GM12878 (cell line): Measurements from ENCODE around the gene HOATZ. TPM values are rescaled to one million over a fixed set of nuclear protein-coding genes. Genes with fewer than 3 reads are reported as not detected.
A peak's percentile ranks its signal among the peaks of the same experiment; 100 is the strongest.

ENCODE experiments used
- ATAC-seq: fragments of 200-7000 bp; cut with Tn5 transposase; 3 replicates; pipeline ENCODE4 v1.9.1; 2020; ENCODE audit warnings: mild to moderate bottlenecking, moderate library complexity
- Bru-seq: library from RNA; stranded (reverse); fragments of 400-500 nt; gene quantifications from one replicate; lab custom pipeline; 2021; lab: Mats Ljungman, UMichigan
- BruChase-seq, 2 experiments: library from RNA; stranded (reverse); fragments of 400-500 nt; gene quantifications; one replicate each; lab custom pipeline; 2021; lab: Mats Ljungman, UMichigan
- BruUV-seq: library from RNA; stranded (reverse); fragments of 400-500 nt; replicated peaks from 2 replicates; lab custom pipeline; 2021; lab: Mats Ljungman, UMichigan
- CTCF ChIA-PET: fragments of 300-600 bp; sonication (Branson Sonifier 250); formaldehyde crosslinking; extraction: SDS; loops from one replicate; lab custom pipeline; 2021; ENCODE audit warnings: inconsistent platforms; lab: Yijun Ruan, JAX
- POLR2A ChIA-PET: fragments of 350-600 bp; formaldehyde crosslinking; extraction: SDS; loops from one replicate; lab custom pipeline; 2021; ENCODE audit warnings: inconsistent platforms; lab: Charles Lee
- RAD21 ChIA-PET: fragments of 300-600 bp; sonication (Branson Sonifier 250); formaldehyde crosslinking; loops from one replicate; lab custom pipeline; 2023; ENCODE audit warnings: antibody characterized with exemption; ENCODE audit not compliant: unreplicated experiment; lab: Charles Lee
- SMC1A ChIA-PET: fragments of 300-600 bp; sonication (Branson Sonifier 250); formaldehyde crosslinking; loops from one replicate; lab custom pipeline; 2023; ENCODE audit not compliant: unreplicated experiment, uncharacterized antibody; lab: Charles Lee
- DNase-seq: peaks from one replicate; pipeline ENCODE4 v3.0.0-alpha.2; 2011; ENCODE audit warnings: low read depth, low spot score
- FAIRE-seq: peaks from 3 replicates; lab custom pipeline; 2011; peaks lifted over from hg19 to GRCh38; lab: Jason Lieb, UNC
- H2AFZ ChIP-seq: 2 replicates; pipeline ENCODE4 v1.6.0; 2011; ENCODE audit warnings: low read depth, low read length, control low read depth; ENCODE audit not compliant: control insufficient read depth
- H3K27ac ChIP-seq: 2 replicates; pipeline ENCODE4 v1.5.1; 2011; ENCODE audit warnings: control low read depth; ENCODE audit not compliant: control insufficient read depth, insufficient read depth
- H3K27me3 ChIP-seq, 2 experiments: replicated peaks in 1 of 2; 2 replicates each; pipeline versions ENCODE4 v1.6.0 to v1.6.1; 2011; ENCODE audit warnings: low read length in 1 of 2; ENCODE audit not compliant: control insufficient read depth in 2 of 2, insufficient read depth in 2 of 2
- H3K36me3 ChIP-seq, 2 experiments: 2 replicates each; pipeline ENCODE4 v1.5.1; 2011; ENCODE audit warnings: low read length in 1 of 2; ENCODE audit not compliant: control insufficient read depth in 2 of 2, insufficient read depth in 2 of 2
- H3K4me1 ChIP-seq: 2 replicates; pipeline ENCODE4 v1.6.1; 2011; ENCODE audit warnings: mild to moderate bottlenecking, low read length, moderate library complexity, mixed read lengths; ENCODE audit not compliant: control insufficient read depth, insufficient read depth
- H3K4me2 ChIP-seq: 2 replicates; pipeline ENCODE4 v1.6.0; 2011; ENCODE audit warnings: control low read depth; ENCODE audit not compliant: control insufficient read depth, insufficient read depth
- H3K4me3 ChIP-seq: fragments of 200-600 bp; sonication (generic); 2 replicates; pipeline ENCODE4 v1.5.1; 2016
- H3K79me2 ChIP-seq: 2 replicates; pipeline ENCODE4 v1.6.0; 2011; ENCODE audit warnings: low read length; ENCODE audit not compliant: control insufficient read depth, insufficient read depth
- H3K9ac ChIP-seq: 2 replicates; pipeline ENCODE4 v1.8.0; 2011; ENCODE audit warnings: low read length, control low read depth, mixed read lengths; ENCODE audit not compliant: control insufficient read depth, insufficient read depth
- H3K9me3 ChIP-seq: replicated peaks from 3 replicates; pipeline ENCODE4 v1.5.1; 2011; ENCODE audit warnings: mild to moderate bottlenecking, low read length; ENCODE audit not compliant: control insufficient read depth, insufficient read depth
- H4K20me1 ChIP-seq: 2 replicates; pipeline ENCODE4 v1.6.0; 2011; ENCODE audit not compliant: control insufficient read depth, insufficient read depth
- ATF7 ChIP-seq: fragments of 450-650 bp; IDR thresholded peaks from 2 replicates; pipeline ENCODE4 v1.6.1; 2016; ENCODE audit warnings: low read depth, mild to moderate bottlenecking
- BACH1 ChIP-seq: fragments of 450-650 bp; IDR thresholded peaks from 2 replicates; pipeline ENCODE4 v1.6.1; 2017; ENCODE audit warnings: mild to moderate bottlenecking, borderline replicate concordance
- CBFB ChIP-seq: IDR thresholded peaks from 2 replicates; pipeline ENCODE4 v1.6.1; 2016; ENCODE audit warnings: antibody characterized with exemption, low read depth
- CHD2 ChIP-seq: IDR thresholded peaks from 2 replicates; pipeline ENCODE4 v1.6.1; 2011; ENCODE audit warnings: low read depth, low read length, improper control_type of control experiment, borderline replicate concordance
- E2F8 ChIP-seq: fragments of 450-650 bp; IDR thresholded peaks from 2 replicates; pipeline ENCODE4 v1.6.1; 2018; ENCODE audit warnings: mild to moderate bottlenecking, low read depth, moderate library complexity; ENCODE audit not compliant: partially characterized antibody
- HDAC6 ChIP-seq: fragments of 200-600 bp; sonication (generic); IDR thresholded peaks from one replicate; pipeline ENCODE4 v1.8.0; 2017; ENCODE audit warnings: antibody characterized with exemption; ENCODE audit not compliant: unreplicated experiment
- HDGF ChIP-seq: fragments of 450-650 bp; IDR thresholded peaks from 2 replicates; pipeline ENCODE4 v1.6.1; 2016; ENCODE audit warnings: antibody characterized with exemption
- IRF5 ChIP-seq: fragments of 450-650 bp; IDR thresholded peaks from 2 replicates; pipeline ENCODE4 v1.6.1; 2017; ENCODE audit warnings: borderline replicate concordance
- MTA3 ChIP-seq: IDR thresholded peaks from 2 replicates; pipeline ENCODE4 v1.6.1; 2012; ENCODE audit warnings: low read length, inconsistent platforms, borderline replicate concordance
- MYB ChIP-seq: fragments of 150-350 bp; IDR thresholded peaks from 2 replicates; pipeline ENCODE4 v1.6.1; 2014; ENCODE audit warnings: mild to moderate bottlenecking, low read depth, low read length, borderline replicate concordance
- NFYA ChIP-seq: IDR thresholded peaks from 2 replicates; pipeline ENCODE4 v1.6.1; 2011; ENCODE audit warnings: low read depth, mild to moderate bottlenecking, low read length, improper control_type of control experiment, borderline replicate concordance
- PAX5 ChIP-seq: IDR thresholded peaks from 2 replicates; pipeline ENCODE4 v1.6.1; 2011; ENCODE audit warnings: low read depth, low read length, borderline replicate concordance
- RBBP5 ChIP-seq: fragments of 200-600 bp; sonication (generic); conservative IDR thresholded peaks from 2 replicates; pipeline ENCODE4 v1.6.1; 2016
- TCF3 ChIP-seq: IDR thresholded peaks from 2 replicates; pipeline ENCODE4 v1.6.1; 2012; ENCODE audit warnings: low read depth, mild to moderate bottlenecking, low read length, borderline replicate concordance; ENCODE audit not compliant: insufficient read depth
- ZNF384 ChIP-seq: IDR thresholded peaks from 2 replicates; pipeline ENCODE4 v1.6.1; 2012; ENCODE audit warnings: low read depth, mild to moderate bottlenecking, low read length, improper control_type of control experiment, borderline replicate concordance
- WGBS: methylation state at CpG from one replicate; pipeline ENCODE4 v1.1.6; 2016; ENCODE audit warnings: low lambda C conversion rate; ENCODE audit not compliant: insufficient replicate concordance, insufficient coverage; ENCODE audit errors: missing lambda C conversion rate; 5-methylcytosine and 5-hydroxymethylcytosine counted together
- in situ Hi-C: fragments of 300-500 bp; cut with MboI; formaldehyde crosslinking; loops from 9 replicates; pipeline ENCODE4 v1.14.3; 2018; ENCODE audit warnings: mixed read lengths
- intact Hi-C: fragments of 100-400 bp; cut with micrococcal nuclease; formaldehyde crosslinking; loops from one replicate; pipeline ENCODE4 v1.14.2; 2022; ENCODE audit not compliant: unreplicated experiment
- long read RNA-seq, 2 experiments: library from polyadenylated mRNA; unstranded; transcript quantifications; one replicate each; pipeline ENCODE4 v2.0.0, GENCODE V29; 2019 to 2020
- polyA minus RNA-seq, 3 experiments: library from RNA; depleted of rRNA, polyadenylated mRNA; stranded (reverse); fragments of >200 nt; gene quantifications; 2 replicates each; pipeline ENCODE4 v1.2.3, GENCODE V29; 2011
- polyA plus RNA-seq, 11 experiments: library from polyadenylated mRNA; depleted of rRNA in 4 of 11; unstranded in 6 of 11; stranded (reverse) in 5 of 11; fragments of >200 nt; fragmentation: Nextera tagmentation in 4 of 11; fragmentation: Illumina TruSeq in 1 of 11; extraction: Ambion mirVana in 4 of 11; extraction: Trizol in 1 of 11; gene quantifications; 1 replicate in 1 of 11; 2 replicates in 10 of 11; pipeline versions ENCODE4 v1.2.1 to v1.2.3, GENCODE V29; 2011 to 2016; ENCODE audit warnings: inconsistent platforms in 2 of 11, missing spikeins in 2 of 11, low read depth in 1 of 11
- total RNA-seq, 4 experiments: library from RNA; depleted of rRNA in 3 of 4; stranded (reverse); fragments of >200 nt in 3 of 4; fragmentation: Illumina TruSeq in 1 of 4; extraction: Trizol in 1 of 4; gene quantifications; 2 replicates each; pipeline versions ENCODE4 v1.2.1 to v1.2.3, GENCODE V29; 2013 to 2021
- TF ChIP-seq, protein P1 (sequence below): IDR thresholded peaks from 2 replicates; pipeline ENCODE4 v1.6.1; 2011; ENCODE audit warnings: low read depth, mild to moderate bottlenecking, low read length, moderate library complexity, borderline replicate concordance; ENCODE audit errors: extremely low read depth

HOATZ gene
- not detected in 2 replicates for total RNA-seq (2013; cell fraction: nucleolus; rRNA removed)
- 0.28 TPM in 1 of 2 replicates, not detected in the other for total RNA-seq (2014; rRNA removed)
- total RNA-seq (2014; rRNA removed; fragmentation: Illumina TruSeq; extraction: Trizol), result not detected in 2 replicates
- not detected in 2 replicates for total RNA-seq (2021)
- polyA plus RNA-seq (2011; ENCODE audit: low read depth), result not detected
- polyA plus RNA-seq (2011; rRNA removed), result not detected in 2 replicates
- not detected in 2 replicates for polyA plus RNA-seq (2011; cell fraction: cytosol; rRNA removed)
- polyA plus RNA-seq (2011; cell fraction: nucleus; rRNA removed), result not detected in 2 replicates
- polyA plus RNA-seq (2012), result not detected in 2 replicates
- polyA plus RNA-seq (2014; fragmentation: Illumina TruSeq; extraction: Trizol), result not detected in 2 replicates
- not detected for polyA plus RNA-seq (2014; fragmentation: Nextera tagmentation; extraction: Ambion mirVana)
- not detected in 2 replicates for polyA plus RNA-seq (2014; rRNA removed)
- polyA plus RNA-seq (2016; fragmentation: Nextera tagmentation; extraction: Ambion mirVana), result not detected
- not detected in 2 replicates for polyA minus RNA-seq (2011; rRNA and poly(A)+ RNA removed)
- not detected in 2 replicates for polyA minus RNA-seq (2011; cell fraction: cytosol; rRNA and poly(A)+ RNA removed)
- not detected in 2 replicates for polyA minus RNA-seq (2011; cell fraction: nucleus; rRNA and poly(A)+ RNA removed)
- percentile 7 among the genes with signal in this experiment for Bru-seq, nascent RNA
- not detected for BruChase-seq, experiment 1, labeled RNA remaining after a 6-hour chase
- not detected for BruChase-seq, experiment 2, labeled RNA remaining after a 2-hour chase
- long read RNA-seq, experiment 1, result 0 reads
- long read RNA-seq, experiment 2, result 0 reads

- H3K9me3 ChIP-seq, result no peaks in the 10 kb centered on the region
- no peaks in the 10 kb centered on the region for H3K4me1 ChIP-seq
- DNase-seq (no peak), ATAC-seq (0 out of 3 replicates have a peak, but pooled peaks have one; percentile 31), FAIRE-seq (no peak)
- H3K4me2 ChIP-seq, result no peak within 1 kb of the TSS
- no peaks in the 10 kb centered on the region for H3K36me3 ChIP-seq
- intact Hi-C loops, result no loop called here
- H3K9ac ChIP-seq, result no peak within 1 kb of the TSS
- 35% methylated on average over 36 of the region's 39 CpGs for WGBS
- POLR2A ChIA-PET, result interaction anchor here (0.9 kb wide), 1 partner anchor 19 kb away, joined by 4 read pairs; no protein-coding TSS in a partner anchor
- no peak within 1 kb of the TSS for H3K27ac ChIP-seq
- no peak within 1 kb of the TSS for H3K4me3 ChIP-seq
- no peaks in the 10 kb centered on the region for H3K79me2 ChIP-seq
- RAD21 ChIA-PET, result interaction anchor here (0.9 kb wide), 1 partner anchor 234 kb away, joined by 3 read pairs; no protein-coding TSS in a partner anchor
- H4K20me1 ChIP-seq, result no peaks in the 10 kb centered on the region
- no peak within 1 kb of the TSS for H2AFZ ChIP-seq
- H3K27me3 ChIP-seq, result peaks cover 2 to 10% of the 10 kb centered on the region in 2 experiments; a peak in 3 of 4 replicates
- BruUV-seq, result no TSS peak
- in situ Hi-C loops, result no loop called here
- SMC1A ChIA-PET, result interaction anchor here (0.6 to 1.4 kb wide), 2 partner anchors 12 to 14 kb away, joined by 3 to 4 read pairs; no protein-coding TSS in a partner anchor
- CTCF ChIA-PET, result no interaction called here
- TF ChIP-seq MYB, result no peak
- no peak for TF ChIP-seq MTA3
- TF ChIP-seq BACH1, result no peak
- no peak for TF ChIP-seq HDAC6
- TF ChIP-seq E2F8, result no peak
- no peak for TF ChIP-seq RBBP5
- TF ChIP-seq CBFB, result no peak
- TF ChIP-seq CHD2, result no peak
- TF ChIP-seq ATF7, result no peak
- no peak for TF ChIP-seq TCF3
- TF ChIP-seq IRF5, result no peak
- TF ChIP-seq PAX5, result no peak
- TF ChIP-seq, protein P1, sequence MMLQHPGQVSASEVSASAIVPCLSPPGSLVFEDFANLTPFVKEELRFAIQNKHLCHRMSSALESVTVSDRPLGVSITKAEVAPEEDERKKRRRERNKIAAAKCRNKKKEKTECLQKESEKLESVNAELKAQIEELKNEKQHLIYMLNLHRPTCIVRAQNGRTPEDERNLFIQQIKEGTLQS, result no peak
- TF ChIP-seq ZNF384, result no peak
- no peak for TF ChIP-seq HDGF
- TF ChIP-seq NFYA, result no peak
Measured at GRCh38 chr11:111514216-111515031, at the start of gene HOATZ. Gene HOATZ, plus strand, starts transcription at chr11:111514778. Its CDS starts 7 bp downstream, at chr11:111514785.
